ENCODE data around the gene TULP3. TPM values are rescaled to one million over a fixed set of nuclear protein-coding genes. Genes with fewer than 3 reads are reported as not detected.

Gene TULP3
- total RNA-seq, 3 donors from 2014 or later, result 18.6 to 22.6 (median 20.8) TPM

DNA sequence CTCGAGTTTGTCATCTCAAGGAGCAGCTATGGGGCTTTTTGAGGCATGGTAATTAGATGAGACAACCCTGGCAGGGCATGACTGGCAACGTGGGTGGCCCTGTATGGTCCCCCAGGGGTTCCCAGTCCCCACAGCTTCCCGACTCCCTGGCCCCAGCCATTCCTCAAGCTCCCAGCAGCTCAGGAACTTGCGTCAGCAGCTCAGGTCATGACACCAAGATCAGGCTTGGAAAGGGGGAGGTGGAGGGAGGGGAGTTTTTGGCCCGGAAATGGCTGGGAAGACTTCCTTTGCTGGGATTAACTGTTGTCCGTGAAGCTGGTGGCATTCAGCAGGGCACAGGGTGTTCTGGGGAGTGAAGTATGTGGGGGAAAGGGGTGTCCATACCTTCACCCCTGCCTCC, 45.4 kb upstream of the TULP3 start:
- H3K9me3 ChIP-seq, result no peaks in the 10 kb centered on the region
- no peak overlapping the region for H3K4me3 ChIP-seq
- intact Hi-C loops (cut with DNase I; ENCODE audit: low total_unique reads), result no loop called here
- no peak for DNase-seq (ENCODE audit: low spot score in 2 of 2)
- no peaks in the 10 kb centered on the region for H3K27me3 ChIP-seq
- H3K4me1 ChIP-seq, result no peaks in the 10 kb centered on the region
- no peak for TF ChIP-seq POLR2A (IDR thresholded peaks at IDR 0.05)
- no peak for TF ChIP-seq POLR2AphosphoS5 (IDR thresholded peaks at IDR 0.05)
- TF ChIP-seq, protein P1, sequence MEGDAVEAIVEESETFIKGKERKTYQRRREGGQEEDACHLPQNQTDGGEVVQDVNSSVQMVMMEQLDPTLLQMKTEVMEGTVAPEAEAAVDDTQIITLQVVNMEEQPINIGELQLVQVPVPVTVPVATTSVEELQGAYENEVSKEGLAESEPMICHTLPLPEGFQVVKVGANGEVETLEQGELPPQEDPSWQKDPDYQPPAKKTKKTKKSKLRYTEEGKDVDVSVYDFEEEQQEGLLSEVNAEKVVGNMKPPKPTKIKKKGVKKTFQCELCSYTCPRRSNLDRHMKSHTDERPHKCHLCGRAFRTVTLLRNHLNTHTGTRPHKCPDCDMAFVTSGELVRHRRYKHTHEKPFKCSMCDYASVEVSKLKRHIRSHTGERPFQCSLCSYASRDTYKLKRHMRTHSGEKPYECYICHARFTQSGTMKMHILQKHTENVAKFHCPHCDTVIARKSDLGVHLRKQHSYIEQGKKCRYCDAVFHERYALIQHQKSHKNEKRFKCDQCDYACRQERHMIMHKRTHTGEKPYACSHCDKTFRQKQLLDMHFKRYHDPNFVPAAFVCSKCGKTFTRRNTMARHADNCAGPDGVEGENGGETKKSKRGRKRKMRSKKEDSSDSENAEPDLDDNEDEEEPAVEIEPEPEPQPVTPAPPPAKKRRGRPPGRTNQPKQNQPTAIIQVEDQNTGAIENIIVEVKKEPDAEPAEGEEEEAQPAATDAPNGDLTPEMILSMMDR (IDR thresholded peaks at IDR 0.05), result no peak
- H3K36me3 ChIP-seq, result no peaks in the 10 kb centered on the region
- peak overlapping the region in 1 of 2 donors; percentile 38 for H3K27ac ChIP-seq

DNA sequence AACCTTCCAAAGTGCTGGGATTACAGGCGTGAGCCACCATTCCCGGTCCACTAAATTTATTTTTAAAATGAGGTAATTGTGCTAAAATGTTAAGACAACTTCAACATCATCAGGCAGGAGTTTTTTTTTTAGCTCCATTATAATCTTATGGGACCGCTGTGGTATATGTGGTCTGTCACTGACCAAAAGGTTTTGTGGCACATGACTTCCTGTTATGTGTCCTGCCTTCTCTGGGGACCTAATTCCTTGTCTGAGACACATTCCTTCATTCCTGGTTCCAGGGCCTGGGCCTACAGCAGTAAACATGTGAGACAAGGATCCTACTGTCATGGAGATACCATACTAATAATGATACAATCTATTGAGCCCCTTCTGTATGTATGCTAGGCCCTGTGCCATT, 38.8 kb upstream of the TULP3 start:
- Histone ChIP-seq H3K9me3 (no peaks in the 10 kb centered on the region), H3K27ac (no peak overlapping the region), H3K4me3 (no peak overlapping the region), H3K4me1 (no peaks in the 10 kb centered on the region), H3K36me3 (no peaks in the 10 kb centered on the region), H3K27me3 (no peaks in the 10 kb centered on the region)
- no peak for TF ChIP-seq POLR2AphosphoS5 (IDR thresholded peaks at IDR 0.05)
- TF ChIP-seq POLR2A (IDR thresholded peaks at IDR 0.05), result no peak
- TF ChIP-seq, protein P1 (IDR thresholded peaks at IDR 0.05), result no peak
- DNase-seq (ENCODE audit: low spot score in 2 of 2), result no peak
- intact Hi-C loops (cut with DNase I; ENCODE audit: low total_unique reads), result loop anchor here (10.0 kb wide), 1 partner anchor 633 kb away; no protein-coding TSS in a partner anchor

DNA sequence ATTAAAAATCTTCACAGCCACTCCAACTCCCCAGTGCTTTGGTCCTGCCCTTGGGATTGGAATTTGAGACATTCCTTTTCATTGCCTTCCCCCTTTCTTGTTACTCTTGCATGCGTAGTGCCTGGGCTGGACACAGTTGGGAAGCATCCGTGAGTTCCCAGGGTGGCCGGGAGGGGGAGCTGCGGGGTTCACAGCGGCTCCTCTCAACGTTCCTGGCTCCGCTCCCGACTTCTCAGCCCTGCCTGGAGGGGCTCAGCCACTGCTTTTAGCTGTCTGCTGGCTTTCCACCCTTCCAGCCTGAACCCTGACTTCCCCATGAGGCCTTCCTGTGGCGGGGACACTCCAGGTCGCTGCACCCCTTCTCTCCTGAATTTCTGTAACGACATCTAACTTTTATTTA, 37.1 kb upstream of the TULP3 start:
- no peaks in the 10 kb centered on the region for H3K36me3 ChIP-seq
- TF ChIP-seq POLR2A (IDR thresholded peaks at IDR 0.05), result no peak
- TF ChIP-seq, protein P1 (IDR thresholded peaks at IDR 0.05), result peak; percentile 31 to 69 (median 66)
- H3K27me3 ChIP-seq, result no peaks in the 10 kb centered on the region
- no peaks in the 10 kb centered on the region for H3K9me3 ChIP-seq
- peak; percentile 45 to 80 for DNase-seq (ENCODE audit: low spot score in 2 of 2)
- intact Hi-C loops (cut with DNase I; ENCODE audit: low total_unique reads), result loop anchor here (10.0 kb wide), 1 partner anchor 631 kb away; no protein-coding TSS in a partner anchor
- no peaks in the 10 kb centered on the region for H3K4me1 ChIP-seq
- H3K4me3 ChIP-seq, result no peak overlapping the region
- no peak overlapping the region for H3K27ac ChIP-seq

DNA sequence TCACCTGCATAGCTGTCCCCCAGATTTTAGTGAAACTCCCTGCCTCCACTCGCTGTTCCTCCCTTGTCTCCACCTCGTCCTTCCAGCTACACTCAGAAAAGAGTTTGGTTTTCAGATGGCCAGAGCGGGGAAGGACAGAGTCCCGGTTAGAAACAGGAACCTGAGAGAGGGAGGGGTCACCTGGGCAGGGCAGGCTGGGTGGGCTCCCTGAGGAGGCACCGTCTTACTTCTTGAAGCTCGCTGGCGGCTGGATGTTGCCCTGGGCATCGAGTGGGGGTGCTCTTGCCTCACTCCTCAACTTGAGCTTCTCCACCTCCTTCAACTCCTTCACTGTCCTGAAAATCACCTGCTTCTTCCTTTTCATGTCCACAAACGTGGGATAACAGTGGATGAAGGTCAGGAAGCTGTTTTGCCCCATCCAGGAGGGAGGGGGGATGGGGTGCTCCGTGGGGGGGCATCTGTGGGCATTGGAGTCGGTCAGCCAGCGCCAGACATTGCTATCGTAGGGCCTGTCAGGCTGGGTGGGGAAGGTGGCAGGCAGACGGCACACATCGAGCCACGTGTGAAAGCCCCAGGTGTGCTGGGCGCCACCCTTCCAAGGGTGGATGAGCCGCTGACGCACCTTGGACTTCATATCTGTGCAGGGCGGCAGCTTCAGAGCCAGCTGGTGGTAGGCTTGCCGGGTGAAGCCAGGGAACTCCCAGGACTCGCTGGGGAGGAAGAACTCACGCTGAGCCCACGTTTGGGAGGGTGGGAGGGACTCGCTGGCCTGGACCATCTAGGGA, 35.8 kb upstream of the TULP3 start:
- Histone ChIP-seq H3K36me3 (no peaks in the 10 kb centered on the region), H3K9me3 (no peaks in the 10 kb centered on the region), H3K27ac (no peak overlapping the region), H3K4me1 (no peaks in the 10 kb centered on the region), H3K27me3 (no peaks in the 10 kb centered on the region), H3K4me3 (no peak overlapping the region)
- no peak for DNase-seq (ENCODE audit: low spot score in 2 of 2)
- TF ChIP-seq POLR2A (IDR thresholded peaks at IDR 0.05) (no peak), POLR2AphosphoS5 (IDR thresholded peaks at IDR 0.05) (no peak)
- TF ChIP-seq, protein P1 (IDR thresholded peaks at IDR 0.05), result no peak
- intact Hi-C loops (cut with DNase I; ENCODE audit: low total_unique reads), result loop anchor here (10.0 kb wide), 1 partner anchor 630 kb away; no protein-coding TSS in a partner anchor

DNA sequence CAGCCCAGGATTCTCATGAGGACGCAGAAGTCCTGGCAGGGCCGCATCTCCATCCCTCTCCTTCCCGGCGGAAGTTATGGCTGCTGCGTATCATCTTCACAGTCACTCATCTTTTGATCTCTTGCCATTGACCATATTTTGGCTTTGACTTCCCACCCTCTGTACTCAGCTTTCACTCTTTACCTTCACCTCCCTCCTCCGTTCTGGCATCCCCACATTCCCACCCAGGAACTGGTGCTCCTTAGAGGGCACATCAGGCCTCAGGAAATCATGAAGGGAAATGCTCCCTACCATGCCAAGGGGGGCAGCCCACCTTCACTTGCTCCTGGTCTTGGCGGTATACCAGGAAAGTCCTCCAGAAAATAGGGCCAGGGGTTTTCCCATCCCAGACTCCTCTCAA, 35.1 kb upstream of the TULP3 start:
- TF ChIP-seq POLR2AphosphoS5 (IDR thresholded peaks at IDR 0.05), result no peak
- TF ChIP-seq, protein P1 (IDR thresholded peaks at IDR 0.05), result no peak
- no peak for TF ChIP-seq POLR2A (IDR thresholded peaks at IDR 0.05)
- Histone ChIP-seq H3K27me3 (no peaks in the 10 kb centered on the region), H3K36me3 (no peaks in the 10 kb centered on the region), H3K4me1 (no peaks in the 10 kb centered on the region), H3K9me3 (no peaks in the 10 kb centered on the region), H3K4me3 (no peak overlapping the region), H3K27ac (no peak overlapping the region)
- DNase-seq (ENCODE audit: low spot score in 2 of 2), result no peak
- intact Hi-C loops (cut with DNase I; ENCODE audit: low total_unique reads), result loop anchor here (10.0 kb wide), 1 partner anchor 629 kb away; no protein-coding TSS in a partner anchor
